KG1 (cell line): Measurements from ENCODE around the gene ETS2.
"Not testable (repeated sequence)": the region's sequence is repeated elsewhere in the genome, so short reads cannot be mapped to it uniquely, and the experiment has no call there.

Source experiments
- DNase-seq: peaks from one replicate; lab custom pipeline; 2025; lab: John Stamatoyannopoulos, UW

ETS2 gene

GRCh38 chr21:38818325-38818723 is 12.6 kb downstream of the ETS2 start:
- no peak for DNase-seq

- DNase-seq = no peak
Observed at GRCh38 chr21:38819051-38819718, 13.5 kb downstream of the ETS2 start.

GRCh38 chr21:38819719-38820159 is 14.0 kb downstream of the ETS2 start:
- DNase-seq = no peak

- no peak for DNase-seq
Observed at GRCh38 chr21:38820471-38821239, 14.9 kb downstream of the ETS2 start.

- DNase-seq = no peak
Observed at GRCh38 chr21:38821248-38821647, 15.5 kb downstream of the ETS2 start.

- no peak for DNase-seq
Observed at GRCh38 chr21:38821959-38822682, 16.4 kb downstream of the ETS2 start.

- DNase-seq = no peak
Observed at GRCh38 chr21:38822778-38823238, 17.1 kb downstream of the ETS2 start.

GRCh38 chr21:38823737-38824123 is 18.0 kb downstream of the ETS2 start:
- no peak for DNase-seq

GRCh38 chr21:38824124-38824822 is 18.5 kb downstream of the ETS2 start:
- DNase-seq = no peak

GRCh38 chr21:38825269-38825668 is 19.5 kb downstream of the ETS2 start:
- no peak for DNase-seq

GRCh38 chr21:38825921-38826320 is 20.2 kb downstream of the ETS2 start:
- DNase-seq = no peak

GRCh38 chr21:38828111-38828510 is 22.4 kb downstream of the ETS2 start:
- not testable (repeated sequence) for DNase-seq

- DNase-seq = no peak
Observed at GRCh38 chr21:38830671-38831525, 25.2 kb downstream of the ETS2 start.

- peak; percentile 79 for DNase-seq
Observed at GRCh38 chr21:38831526-38832467, 26.1 kb downstream of the ETS2 start.

GRCh38 chr21:38832664-38833063 is 26.9 kb downstream of the ETS2 start:
- DNase-seq = no peak

- no peak for DNase-seq
Observed at GRCh38 chr21:38833117-38833516, 27.4 kb downstream of the ETS2 start.

- DNase-seq = no peak
Observed at GRCh38 chr21:38834725-38835124, 29.0 kb downstream of the ETS2 start.

GRCh38 chr21:38837806-38838461 is 32.2 kb downstream of the ETS2 start:
- DNase-seq = no peak

GRCh38 chr21:38838598-38839327 is 33.0 kb downstream of the ETS2 start:
- DNase-seq = no peak
